ENCODE results near the gene SMYD3. TPM values are rescaled to one million over a fixed set of nuclear protein-coding genes. Genes with fewer than 3 reads are reported as not detected.

SMYD3 gene
- total RNA-seq, 2 donors from 2014 or later: 16.2 to 16.4 TPM

- H3K4me3 ChIP-seq: no peak overlapping the region
- H3K27me3 ChIP-seq: no peaks in the 10 kb centered on the region
- H3K9me3 ChIP-seq: no peaks in the 10 kb centered on the region
- intact Hi-C loops (cut with DNase I): no loop called here
- no peak for DNase-seq
- no peak overlapping the region for H3K27ac ChIP-seq
- H3K4me1 ChIP-seq: no peaks in the 10 kb centered on the region
- H3K9ac ChIP-seq (ENCODE audit: low read depth in 2 of 2, low read length in 2 of 2): no peak overlapping the region
- no peaks in the 10 kb centered on the region for H3K36me3 ChIP-seq
- TF ChIP-seq, protein P1, sequence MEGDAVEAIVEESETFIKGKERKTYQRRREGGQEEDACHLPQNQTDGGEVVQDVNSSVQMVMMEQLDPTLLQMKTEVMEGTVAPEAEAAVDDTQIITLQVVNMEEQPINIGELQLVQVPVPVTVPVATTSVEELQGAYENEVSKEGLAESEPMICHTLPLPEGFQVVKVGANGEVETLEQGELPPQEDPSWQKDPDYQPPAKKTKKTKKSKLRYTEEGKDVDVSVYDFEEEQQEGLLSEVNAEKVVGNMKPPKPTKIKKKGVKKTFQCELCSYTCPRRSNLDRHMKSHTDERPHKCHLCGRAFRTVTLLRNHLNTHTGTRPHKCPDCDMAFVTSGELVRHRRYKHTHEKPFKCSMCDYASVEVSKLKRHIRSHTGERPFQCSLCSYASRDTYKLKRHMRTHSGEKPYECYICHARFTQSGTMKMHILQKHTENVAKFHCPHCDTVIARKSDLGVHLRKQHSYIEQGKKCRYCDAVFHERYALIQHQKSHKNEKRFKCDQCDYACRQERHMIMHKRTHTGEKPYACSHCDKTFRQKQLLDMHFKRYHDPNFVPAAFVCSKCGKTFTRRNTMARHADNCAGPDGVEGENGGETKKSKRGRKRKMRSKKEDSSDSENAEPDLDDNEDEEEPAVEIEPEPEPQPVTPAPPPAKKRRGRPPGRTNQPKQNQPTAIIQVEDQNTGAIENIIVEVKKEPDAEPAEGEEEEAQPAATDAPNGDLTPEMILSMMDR (IDR thresholded peaks at IDR 0.05): no peak
These were observed 355.2 kb downstream of the SMYD3 start for GRCh38 chr1:246151796-246152434.

GRCh38 chr1:246149543-246149942 lies 357.5 kb downstream of the SMYD3 start:
- intact Hi-C loops (cut with DNase I): no loop called here
- H3K4me3 ChIP-seq: no peak overlapping the region
- TF ChIP-seq, protein P1 (IDR thresholded peaks at IDR 0.05): no peak
- H3K9ac ChIP-seq (ENCODE audit: low read depth in 2 of 2, low read length in 2 of 2): no peak overlapping the region
- no peak for DNase-seq
- no peak overlapping the region for H3K27ac ChIP-seq
- no peaks in the 10 kb centered on the region for H3K36me3 ChIP-seq
- no peaks in the 10 kb centered on the region for H3K9me3 ChIP-seq
- H3K4me1 ChIP-seq: no peaks in the 10 kb centered on the region
- no peaks in the 10 kb centered on the region for H3K27me3 ChIP-seq

- intact Hi-C loops (cut with DNase I): no loop called here
- H3K9ac ChIP-seq (ENCODE audit: low read depth in 2 of 2, low read length in 2 of 2): no peak overlapping the region
These were observed 359.3 kb downstream of the SMYD3 start for GRCh38 chr1:246147524-246148461.

DNA sequence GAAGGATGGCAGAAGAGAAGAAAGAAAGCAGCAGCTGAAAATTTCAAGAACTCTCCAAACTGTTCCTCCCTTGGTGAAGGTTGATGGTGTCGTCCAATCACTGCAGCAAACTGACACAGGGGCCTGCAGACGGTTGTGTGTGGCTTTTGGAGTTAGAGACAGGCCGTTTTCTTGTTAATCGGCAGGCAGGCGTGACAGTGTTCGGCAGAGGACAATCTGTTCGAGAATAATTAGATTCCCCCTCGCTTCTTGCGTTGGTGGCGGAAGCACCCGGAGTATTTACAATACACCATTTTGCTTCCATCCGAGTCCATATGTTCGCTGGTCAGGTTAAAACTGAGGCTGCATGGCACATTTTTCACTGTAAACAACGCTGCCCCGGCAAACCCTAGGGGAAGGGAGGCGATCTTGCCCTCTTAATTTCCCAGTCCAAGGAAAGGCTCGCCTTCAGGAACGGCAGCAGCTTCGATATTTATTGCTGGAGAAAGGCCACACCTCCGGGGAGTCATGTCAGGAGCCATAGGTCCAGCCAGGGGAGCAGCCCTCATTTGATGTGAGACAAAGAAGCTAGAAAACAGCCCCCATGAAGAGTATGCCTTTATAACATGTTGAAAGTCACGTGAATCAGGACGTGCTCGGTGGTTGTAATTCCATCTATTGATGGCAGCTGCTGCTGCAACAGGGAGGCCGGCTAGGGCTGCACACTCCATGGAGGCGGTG lies 360.1 kb downstream of the SMYD3 start:
- no peak for DNase-seq
- H3K4me3 ChIP-seq: no peak overlapping the region
- intact Hi-C loops (cut with DNase I): no loop called here
- H3K27me3 ChIP-seq: no peaks in the 10 kb centered on the region
- H3K9ac ChIP-seq (ENCODE audit: low read depth in 2 of 2, low read length in 2 of 2): no peak overlapping the region
- no peaks in the 10 kb centered on the region for H3K36me3 ChIP-seq
- no peaks in the 10 kb centered on the region for H3K9me3 ChIP-seq
- no peak overlapping the region for H3K27ac ChIP-seq
- H3K4me1 ChIP-seq: no peaks in the 10 kb centered on the region
- TF ChIP-seq, protein P1 (IDR thresholded peaks at IDR 0.05): no peak

More at GRCh38 chr1:246147524-246148461, 359.3 kb downstream of the SMYD3 start:
- no peaks in the 10 kb centered on the region for H3K4me1 ChIP-seq
- H3K36me3 ChIP-seq: no peaks in the 10 kb centered on the region
- TF ChIP-seq, protein P1 (IDR thresholded peaks at IDR 0.05): no peak
- no peaks in the 10 kb centered on the region for H3K27me3 ChIP-seq
- H3K27ac ChIP-seq: no peak overlapping the region
- no peaks in the 10 kb centered on the region for H3K9me3 ChIP-seq
- no peak for DNase-seq
- H3K4me3 ChIP-seq: no peak overlapping the region

- DNase-seq: no peak
- no peaks in the 10 kb centered on the region for H3K9me3 ChIP-seq
- intact Hi-C loops (cut with DNase I): no loop called here
- no peaks in the 10 kb centered on the region for H3K27me3 ChIP-seq
- H3K9ac ChIP-seq (ENCODE audit: low read depth in 2 of 2, low read length in 2 of 2): no peak overlapping the region
- no peak overlapping the region for H3K4me3 ChIP-seq
- TF ChIP-seq, protein P1 (IDR thresholded peaks at IDR 0.05): no peak
- no peaks in the 10 kb centered on the region for H3K36me3 ChIP-seq
- H3K4me1 ChIP-seq: no peaks in the 10 kb centered on the region
- H3K27ac ChIP-seq: no peak overlapping the region
These were observed 361.2 kb downstream of the SMYD3 start for GRCh38 chr1:246145900-246146299.
